D341Med (cell line): ENCODE results near the gene IGSF5.
"Not testable (repeated sequence)": the region's sequence is repeated elsewhere in the genome, so short reads cannot be mapped to it uniquely, and the experiment has no call there.

Experiments used
- DNase-seq: peaks from one replicate; pipeline ENCODE4 v3.0.0; 2012; ENCODE audit warnings: low spot score

The IGSF5 gene

DNA sequence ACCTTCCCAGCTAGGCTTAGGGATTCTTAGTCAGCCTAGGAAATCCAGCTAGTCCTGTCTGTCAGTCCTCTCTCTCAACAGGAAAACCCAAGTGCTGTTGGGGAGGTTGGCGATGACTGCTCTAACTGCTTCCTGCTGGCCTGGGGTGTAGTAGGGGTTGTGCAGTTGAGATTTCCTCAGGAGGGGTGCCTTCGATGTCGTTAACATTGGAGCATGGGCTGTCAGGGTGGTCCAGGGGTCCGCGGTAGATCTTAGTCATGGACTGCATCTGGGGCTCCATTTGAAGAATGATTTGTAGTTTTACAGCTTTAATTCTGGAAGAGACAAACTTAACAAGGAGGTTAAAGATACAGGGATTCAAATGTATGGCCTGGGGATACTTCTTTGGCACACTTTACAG, 5.5 kb upstream of the IGSF5 start:
- DNase-seq, result not testable (repeated sequence)

DNA sequence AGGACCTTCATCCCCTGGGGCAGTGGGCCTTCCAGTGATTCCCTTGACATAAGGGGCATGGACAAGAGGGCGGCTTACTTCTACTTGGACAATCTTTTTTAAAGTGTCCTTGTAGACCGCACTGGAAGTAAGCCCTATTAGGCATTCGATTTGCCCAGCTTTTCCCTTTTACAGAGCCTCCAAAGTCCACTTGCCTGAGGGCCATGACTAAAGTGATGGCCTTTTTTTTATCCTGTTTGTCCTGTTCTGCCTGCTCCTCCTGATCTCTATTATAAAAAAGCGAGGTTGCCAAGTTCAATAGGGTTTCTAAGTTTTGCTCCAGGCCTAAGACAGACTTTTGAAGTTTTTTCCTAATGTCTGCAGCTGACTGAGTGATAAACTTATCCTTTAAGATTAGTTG, 2.4 kb upstream of the IGSF5 start:
- DNase-seq, result not testable (repeated sequence)

DNA sequence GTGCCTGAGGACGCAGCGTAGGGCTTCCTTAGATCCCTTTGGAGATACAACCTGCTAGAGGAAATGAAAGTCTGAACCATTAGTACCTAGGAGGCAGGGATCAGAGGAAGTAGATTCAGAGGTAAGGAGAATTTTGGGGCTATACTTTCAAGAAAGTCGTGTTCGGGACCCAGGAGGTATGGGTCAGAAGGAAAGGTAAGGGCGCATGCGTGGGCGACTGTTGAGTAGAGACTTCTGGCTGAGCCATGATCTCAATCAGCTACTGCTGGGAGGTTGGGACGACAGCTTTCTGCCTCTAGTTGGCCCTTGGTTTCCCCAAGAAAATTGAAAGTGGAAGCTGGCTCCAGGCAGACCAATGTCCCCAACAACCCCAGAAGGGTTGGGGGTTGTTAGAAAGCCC, 349 bp downstream of the IGSF5 start:
- not testable (repeated sequence) for DNase-seq

DNA sequence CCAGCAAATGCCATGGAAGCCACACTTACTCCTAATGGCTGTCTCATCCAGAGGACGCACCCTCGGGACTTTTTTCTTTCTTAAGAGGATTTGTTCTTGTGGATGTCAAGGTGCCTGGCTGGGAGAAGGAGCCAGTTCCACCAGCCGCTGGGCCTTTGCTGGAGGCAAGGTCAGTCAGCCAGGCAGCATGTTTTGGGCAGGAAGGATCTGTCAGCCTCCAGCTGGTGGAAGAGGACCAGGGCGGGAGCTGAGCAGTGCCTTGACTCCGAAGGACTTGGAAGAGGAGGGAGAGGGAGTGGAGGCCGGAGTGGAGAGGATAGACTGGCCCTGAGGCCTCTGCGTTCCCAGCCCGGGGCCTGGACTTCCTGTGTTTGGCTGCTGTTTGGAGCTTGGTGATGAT, 5.7 kb downstream of the IGSF5 start:
- no peak for DNase-seq

DNA sequence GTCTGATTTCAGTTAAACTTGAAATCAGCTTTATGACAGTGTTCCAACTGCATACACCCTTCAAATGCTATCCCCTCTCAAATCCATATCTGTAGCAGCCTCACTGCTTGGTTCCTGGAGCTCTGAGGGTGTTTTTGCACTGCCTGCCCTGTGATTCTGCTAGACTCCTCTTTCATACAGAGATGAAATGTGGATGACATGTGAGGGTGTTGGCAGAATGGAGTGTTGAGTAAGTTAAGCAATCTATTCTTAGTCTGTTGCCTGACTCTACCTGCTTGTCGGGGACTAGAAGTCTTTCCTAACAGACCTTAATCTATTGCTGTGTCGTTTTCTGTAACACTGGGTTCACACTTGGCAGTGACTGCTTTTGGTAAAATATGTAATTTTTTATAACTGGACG, 9.8 kb downstream of the IGSF5 start:
- no peak for DNase-seq

DNA sequence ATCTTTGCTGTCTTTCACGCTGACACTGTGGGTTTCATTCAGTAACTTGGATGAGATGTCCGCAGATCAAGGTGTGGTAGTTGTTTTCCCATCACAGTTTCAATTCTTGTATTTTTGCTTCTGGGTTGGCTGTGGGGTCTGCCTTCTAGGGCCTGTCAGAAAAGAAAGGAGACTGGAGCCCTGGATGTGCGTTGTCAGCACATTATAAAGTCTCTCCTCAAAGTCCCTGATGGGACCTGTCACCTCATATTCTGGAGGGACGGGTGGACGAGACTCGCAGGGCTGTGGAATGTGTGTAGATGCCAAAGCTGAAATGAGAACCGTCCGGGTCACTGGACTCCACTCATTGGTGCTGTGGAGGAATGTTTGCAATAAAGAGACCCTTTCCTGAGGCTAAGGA, 11.3 kb downstream of the IGSF5 start:
- DNase-seq, result no peak

DNA sequence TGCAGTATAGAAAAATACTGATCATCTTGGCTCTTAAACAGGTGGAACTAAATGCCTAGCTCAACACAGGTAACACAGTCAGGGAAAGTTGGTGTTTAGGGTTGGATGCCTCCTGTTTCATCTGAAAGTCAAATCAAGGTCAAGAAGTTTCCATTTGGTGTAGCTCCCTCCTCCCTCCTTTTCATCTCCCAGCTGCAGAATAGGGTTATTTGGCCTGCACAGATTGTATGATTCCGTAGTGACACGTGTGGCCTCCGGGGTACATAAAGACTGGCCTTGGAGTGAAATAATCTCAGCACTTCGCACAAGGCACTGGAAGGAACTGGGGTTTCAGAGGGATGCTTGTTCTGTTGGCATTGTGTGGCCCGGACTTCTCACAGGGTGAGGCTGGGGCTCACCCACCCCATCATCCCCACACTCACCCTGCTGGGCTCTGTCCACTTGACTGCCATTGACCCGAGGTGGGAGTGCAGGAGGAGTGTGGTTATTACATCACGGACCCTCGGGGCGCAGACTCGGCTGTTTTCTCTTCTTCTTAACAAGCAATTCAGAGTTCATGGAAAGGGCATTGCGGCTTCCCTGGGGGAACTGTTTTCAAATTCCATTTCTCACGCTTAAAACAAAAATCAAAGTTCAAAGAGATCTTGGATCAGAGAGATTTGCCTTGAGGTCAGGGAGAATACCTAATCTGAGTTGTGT, 18.4 kb downstream of the IGSF5 start:
- DNase-seq, result no peak

DNA sequence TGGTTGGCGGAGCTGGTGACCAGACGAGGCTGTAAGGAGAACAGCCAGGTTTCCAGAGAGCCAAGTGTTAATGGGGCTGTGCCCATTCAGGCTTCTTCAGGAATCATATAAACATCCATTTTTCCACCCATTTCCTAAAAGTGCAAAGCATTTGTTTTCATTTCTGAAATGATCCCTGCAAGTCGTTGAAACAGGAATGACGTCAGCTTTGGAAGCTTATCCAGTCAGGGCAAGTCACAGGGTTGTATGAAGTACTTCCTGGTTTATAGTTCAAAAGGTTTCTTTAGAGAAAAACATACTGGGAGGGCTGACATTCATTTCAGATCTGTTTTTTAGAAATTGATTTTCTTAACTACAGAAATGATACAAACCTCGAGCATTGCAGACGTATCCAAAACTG, 29.2 kb downstream of the IGSF5 start:
- DNase-seq, result no peak

DNA sequence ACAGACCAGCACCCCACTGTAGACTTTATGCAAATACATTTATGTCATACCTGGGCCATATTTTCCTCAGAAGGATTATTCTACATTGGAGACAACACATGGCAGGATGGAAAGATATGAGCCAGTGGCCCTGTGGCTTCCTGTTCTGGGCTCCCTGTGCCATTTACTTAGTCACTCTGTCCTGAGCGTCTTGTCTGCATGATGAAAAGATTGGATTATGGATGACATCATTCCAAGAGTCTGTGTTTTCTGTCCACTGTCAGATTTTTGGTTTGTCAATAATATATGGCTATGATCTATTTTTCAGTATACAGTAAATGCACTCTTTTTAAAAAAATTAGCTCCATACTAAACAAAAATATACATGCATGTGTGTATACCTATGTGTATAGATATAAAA, 30.8 kb downstream of the IGSF5 start:
- DNase-seq, result no peak

DNA sequence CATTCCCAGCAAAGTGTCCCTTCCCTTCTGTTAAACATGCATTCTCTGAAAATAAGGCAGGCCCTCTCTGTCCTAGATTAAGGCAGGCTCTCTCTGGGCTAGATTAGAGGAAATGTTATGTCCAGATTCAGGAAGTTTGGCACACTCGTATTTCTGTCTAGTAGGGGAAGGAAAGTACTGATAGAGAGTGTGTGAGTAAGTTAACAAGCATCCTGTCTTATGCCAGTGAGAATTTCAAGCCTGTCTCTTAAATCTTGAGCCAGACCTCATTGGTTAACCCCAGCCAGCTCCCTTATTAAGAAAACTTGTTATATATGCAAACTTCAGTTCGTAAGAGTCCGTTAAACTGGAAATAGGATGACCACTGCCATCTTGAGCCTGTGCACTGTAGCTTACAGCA, 31.6 kb downstream of the IGSF5 start:
- DNase-seq, result no peak

DNA sequence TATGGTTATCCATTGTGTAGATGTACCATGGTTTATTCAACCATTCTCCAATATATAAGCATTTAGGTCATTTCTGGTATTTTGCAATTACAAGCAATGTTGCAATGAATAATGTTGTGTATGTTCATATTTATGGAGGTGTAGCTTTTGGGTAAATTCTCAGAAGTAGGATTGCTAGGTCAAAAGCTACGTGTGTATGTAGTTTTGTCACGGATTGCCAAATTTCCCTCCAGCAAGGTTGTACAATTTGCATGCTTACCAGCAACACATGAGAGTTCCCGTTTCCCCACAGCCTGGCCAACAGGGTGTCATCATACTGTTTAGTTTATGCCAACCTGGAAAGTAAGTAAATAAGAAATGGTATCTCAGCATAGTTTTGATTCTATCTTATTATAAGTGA, 36.3 kb downstream of the IGSF5 start:
- no peak for DNase-seq

DNA sequence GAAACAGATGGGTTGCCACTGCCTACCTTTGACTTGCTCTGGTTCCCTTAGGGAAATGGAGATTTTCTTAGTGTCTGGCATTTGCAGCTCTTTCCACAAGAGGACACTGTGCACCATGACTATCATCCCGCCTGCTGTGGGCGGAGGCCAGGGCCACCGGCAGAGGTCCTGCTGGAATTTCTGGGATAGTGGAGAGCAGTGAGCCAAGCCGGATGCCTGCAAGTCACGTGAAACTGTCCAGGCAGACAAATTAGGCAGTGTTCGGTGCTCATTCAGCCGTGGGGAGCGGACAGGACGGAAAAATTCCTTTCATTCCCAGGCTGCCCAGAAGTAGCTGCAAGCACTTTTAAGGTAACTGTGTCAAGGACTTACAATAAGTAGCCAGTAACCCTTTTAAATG, 43.4 kb downstream of the IGSF5 start:
- peak; percentile 75 for DNase-seq

DNA sequence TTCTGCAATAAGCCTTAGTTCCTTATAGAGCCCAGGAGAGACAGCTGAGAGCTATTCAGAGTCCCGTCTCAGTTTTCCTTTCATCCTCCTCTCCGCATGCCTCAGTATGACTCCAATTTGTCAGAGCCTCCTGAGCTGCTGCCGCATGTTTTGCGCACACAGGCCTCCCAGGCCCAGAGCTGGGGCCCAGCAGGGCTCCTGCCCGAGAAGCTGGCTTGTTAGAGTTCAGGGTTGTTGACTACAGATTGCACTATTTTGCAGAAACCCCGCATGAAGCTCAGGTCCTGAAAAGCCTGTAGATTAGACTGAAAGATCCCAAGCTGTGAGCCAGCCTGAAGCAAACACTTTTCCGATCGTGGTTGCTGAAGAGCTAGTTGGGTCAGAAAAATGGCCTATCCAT, 51.5 kb downstream of the IGSF5 start:
- DNase-seq, result no peak

DNA sequence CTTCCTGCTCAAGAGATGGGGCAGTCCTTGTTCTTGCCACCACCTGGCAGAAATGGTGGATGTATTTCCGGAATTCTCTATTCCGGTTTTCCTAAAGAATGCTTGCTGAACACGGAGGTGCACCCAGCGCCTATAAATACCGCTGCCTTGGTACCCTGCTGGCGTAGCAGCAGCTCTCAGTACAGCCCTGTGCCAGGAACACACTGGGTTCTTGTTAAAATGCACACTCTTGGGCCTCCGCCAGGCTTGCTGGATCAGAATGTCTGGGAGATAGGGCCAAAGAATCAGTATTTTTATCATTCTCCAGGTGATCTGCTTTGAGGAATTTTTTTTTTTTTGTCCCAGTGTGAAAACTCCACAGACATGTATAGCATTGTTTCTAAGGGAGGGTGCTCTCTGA, 54.2 kb downstream of the IGSF5 start:
- DNase-seq, result no peak

DNA sequence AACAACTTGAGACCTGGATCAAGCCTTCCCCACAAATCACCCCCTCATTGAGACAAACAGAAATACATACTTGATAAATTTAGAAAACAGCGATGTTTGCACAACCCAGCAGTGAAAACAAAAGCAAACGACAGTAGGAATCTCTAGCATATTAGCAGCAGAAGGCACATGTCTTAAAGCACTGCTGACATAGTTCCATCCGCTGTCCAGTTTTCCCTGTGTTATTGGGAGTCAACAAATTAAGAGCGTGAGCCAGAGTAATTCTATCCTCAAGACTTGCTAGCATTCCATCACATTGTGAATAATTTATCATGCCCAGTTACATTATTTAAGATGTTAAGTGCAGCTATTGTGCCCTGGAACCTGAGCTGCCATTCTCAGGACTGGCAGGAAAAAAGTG, 55.3 kb downstream of the IGSF5 start:
- no peak for DNase-seq

DNA sequence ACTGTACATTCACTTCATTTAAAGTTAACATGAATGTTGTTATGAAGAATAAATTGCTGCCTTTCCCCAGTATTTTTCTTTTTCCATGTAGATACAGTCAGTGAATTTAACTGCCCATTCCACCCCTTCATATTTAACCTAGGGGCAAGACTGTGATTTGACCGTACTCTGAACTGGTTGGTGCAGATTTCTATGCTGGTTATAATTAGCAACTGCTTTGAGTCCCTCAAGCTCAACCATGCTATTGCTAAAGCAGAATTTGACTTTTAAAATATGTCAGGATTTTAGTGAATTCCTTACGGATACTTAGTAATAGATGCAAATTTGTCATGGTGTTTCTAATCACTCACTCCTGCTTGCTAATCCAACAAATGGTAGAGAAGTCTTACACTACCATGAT, 57.2 kb downstream of the IGSF5 start:
- DNase-seq, result no peak

DNA sequence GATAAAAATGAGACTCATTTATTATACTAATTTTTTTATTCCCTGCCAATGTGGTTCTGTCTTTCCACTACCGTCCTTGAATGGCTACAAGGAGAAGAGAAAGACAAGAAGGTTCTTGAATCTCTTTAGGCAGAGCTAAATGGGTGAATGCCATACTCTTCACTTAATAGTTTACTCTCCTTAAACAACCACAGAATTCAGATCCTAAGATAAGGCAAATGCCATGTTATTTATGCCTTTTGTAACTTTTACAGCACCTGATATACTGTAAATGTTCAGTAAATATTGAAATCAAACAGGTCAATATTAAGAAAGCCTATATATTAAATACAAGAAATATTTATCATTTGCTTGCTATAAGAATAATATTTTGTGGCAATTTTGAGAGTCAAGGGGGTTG, 58.4 kb downstream of the IGSF5 start:
- no peak for DNase-seq

DNA sequence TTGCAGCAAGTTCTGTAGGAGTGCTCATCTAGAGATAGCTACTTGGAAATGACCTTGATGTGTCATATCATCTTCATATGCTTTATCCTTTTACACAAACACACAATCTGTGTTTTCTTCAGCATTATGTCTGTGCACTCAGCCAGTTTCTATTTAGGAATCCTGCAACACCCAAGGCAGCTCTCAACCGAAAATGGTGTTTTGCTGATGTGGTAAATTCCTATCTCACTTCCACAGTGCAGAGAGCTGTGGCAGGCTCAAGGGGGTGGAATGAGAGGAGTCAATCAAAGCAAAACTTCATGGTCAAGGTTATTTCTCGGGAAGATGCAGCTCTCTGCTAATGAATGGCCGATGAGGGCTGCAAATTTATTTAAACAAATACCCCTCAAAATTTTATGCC, 59.3 kb downstream of the IGSF5 start:
- no peak for DNase-seq

DNA sequence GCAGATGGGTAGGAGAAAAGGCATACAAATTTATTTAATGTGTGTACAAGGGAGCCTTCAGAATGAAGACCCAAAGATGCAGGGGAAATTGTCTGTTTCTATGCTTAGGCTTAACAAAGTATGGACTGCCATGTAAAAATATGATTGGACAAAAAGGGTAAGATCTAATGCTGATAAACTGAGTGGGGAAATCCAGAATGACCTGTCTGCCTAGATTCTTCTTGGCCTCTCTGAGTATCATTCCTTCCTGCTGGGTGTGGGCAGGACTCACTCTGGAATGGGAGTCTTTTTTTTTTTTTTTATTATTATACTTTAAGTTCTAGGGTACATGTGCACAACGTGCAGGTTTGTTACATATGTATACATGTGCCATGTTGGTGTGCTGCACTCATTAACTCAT, 61.0 kb downstream of the IGSF5 start:
- DNase-seq, result no peak

DNA sequence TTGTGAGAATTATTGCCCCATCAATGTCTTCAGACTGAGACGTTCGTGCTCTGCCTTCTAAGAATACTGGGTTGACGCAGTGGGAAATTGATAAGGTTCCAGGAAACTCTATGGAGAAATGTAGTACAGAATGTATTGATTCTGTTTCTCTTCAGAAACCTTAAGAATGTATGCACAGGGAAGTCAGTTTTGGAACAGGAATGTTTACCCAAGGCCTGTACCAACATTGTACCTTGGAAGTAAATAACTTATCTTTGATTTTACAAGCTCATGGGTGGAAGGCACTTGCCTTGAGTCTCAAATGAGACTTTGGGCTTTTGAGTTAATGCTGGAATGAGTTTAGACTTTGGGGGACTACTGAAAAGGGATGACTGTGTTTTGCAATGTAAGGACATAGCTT, 62.8 kb downstream of the IGSF5 start:
- no peak for DNase-seq

DNA sequence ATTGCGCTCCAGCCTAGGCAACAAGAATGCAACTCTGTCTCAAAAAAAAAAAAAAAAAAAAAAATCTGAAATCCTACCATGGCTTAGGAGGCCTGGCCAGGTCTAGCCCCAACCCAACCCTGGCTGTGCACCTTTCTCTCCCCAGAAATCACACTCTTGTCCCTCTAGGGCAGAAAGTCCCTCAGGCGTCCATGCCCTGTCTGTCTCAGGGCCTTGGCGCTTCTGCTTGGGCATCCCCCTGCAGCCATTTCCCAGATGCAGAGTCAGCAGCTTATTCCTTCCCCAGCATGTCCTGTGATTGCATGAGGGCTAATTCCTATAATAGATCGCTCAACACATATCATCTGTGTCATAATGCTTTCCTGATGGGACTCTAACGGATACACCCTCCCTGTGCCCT, 65.0 kb downstream of the IGSF5 start:
- DNase-seq, result no peak

DNA sequence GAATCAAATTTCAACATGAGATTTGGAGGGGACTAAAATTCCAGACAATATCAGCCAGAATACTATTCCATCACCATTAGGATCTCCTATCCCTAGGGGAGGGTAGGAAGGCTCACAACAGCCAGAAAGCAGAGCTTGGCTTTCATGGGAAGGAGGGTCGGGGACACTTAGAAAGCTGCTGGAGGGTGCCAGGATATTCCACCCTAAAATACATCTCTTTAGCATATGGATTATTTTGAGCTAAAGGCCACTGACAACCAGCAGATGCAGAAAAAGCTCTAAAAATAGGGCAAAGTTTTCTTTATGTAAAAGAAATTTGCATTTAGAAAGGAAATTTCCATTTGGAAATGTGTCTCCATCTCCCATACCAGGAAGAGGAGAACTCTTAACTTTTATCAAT, 68.0 kb downstream of the IGSF5 start:
- DNase-seq, result no peak

DNA sequence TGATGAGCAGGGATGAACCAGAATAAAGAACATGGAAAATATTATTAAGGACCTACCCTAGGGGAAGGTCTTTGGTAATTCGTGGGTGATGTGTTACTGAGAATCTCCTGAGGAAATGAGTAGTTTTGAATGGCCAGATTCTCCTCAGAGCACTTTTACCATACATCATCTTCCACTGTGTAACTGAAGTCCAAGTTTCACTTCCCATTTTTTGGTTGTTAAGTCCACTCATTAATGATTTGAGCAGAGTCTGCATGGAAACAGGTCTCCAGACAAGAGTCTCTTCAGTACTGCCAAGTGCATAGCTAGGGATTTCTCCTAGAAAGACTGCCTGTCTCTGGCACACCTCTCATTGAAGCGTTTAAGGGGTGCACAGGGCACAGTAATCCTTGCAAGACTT, 73.6 kb downstream of the IGSF5 start:
- DNase-seq, result no peak

DNA sequence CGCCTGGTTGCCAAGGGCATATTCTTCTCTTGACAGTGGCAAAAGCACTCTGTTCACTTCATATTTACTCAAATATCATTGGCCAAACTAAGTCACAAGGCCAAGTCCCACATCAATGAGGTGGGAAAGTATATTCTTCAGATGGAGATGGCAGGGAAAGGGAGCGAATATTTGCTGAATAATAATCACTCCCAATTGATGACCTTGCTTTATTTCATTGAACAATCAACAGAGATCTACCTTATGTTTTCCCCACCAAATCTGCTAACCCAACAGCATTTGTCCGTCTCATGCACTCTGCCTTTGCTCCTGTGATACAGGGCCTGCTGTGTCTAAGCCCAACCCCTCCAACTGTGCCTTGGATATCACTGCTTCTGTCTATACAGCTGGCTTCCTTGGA, 77.1 kb downstream of the IGSF5 start:
- DNase-seq, result no peak

DNA sequence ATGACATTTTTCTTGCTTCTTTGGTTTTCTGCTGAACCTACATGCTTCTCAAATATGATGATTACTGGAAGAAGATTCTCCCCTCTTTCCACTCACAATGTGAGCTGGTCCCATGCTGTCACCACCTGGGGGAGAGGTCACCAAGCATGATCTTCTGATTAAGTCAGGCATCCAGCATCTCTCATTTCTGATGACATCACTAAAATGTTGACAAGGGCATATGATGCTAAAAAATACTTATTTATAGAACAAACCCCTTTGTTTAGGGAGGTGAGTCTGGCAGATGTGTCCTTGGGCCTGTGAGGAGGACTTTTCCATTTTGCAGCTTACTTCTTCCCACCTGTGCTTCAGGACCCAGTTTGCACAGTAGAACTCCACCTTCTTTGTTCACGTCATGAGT, 80.3 kb downstream of the IGSF5 start:
- DNase-seq, result no peak
